GM18520 (cell line): ENCODE data around the gene MT1B.

Experiments used
- ATAC-seq: cut with Tn5 transposase; IDR thresholded peaks from one replicate; pipeline ENCODE4 v1.9.1; 2021; ENCODE audit not compliant: unreplicated experiment

MT1B gene

DNA sequence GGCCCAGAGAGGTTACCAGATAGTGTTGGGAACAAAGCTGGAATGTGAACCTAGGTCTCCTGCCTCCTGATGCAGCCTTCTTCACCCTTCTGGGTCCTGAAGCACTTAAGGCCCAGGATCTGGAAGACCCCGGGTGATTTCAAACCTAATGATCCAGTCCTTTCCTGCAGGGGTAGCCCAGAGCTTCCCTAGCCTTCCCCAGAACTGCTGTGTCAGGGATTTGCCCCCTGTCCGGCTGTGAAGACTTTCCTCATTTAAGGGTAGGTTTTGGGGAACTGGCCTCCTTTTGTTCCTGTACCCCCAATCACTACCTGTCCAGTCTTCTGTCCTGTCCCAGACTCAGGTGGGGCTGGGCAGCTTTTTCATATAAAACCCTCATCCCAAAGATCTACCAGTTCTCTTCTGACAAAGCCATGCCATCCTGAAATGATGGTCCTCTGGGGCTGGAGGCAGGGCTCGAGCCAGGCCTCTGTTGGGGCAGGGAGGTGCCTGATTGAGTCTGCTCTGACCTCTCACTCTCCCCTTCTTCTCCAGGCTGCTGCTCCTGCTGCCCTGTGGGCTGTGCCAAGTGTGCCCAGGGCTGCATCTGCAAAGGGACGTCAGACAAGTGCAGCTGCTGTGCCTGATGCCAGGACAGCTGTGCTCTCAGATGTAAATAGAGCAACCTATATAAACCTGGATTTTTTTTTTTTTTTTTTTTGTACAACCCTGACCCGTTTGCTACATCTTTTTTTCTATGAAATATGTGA, 31.9 kb downstream of the MT1B start:
- ATAC-seq: no peak

DNA sequence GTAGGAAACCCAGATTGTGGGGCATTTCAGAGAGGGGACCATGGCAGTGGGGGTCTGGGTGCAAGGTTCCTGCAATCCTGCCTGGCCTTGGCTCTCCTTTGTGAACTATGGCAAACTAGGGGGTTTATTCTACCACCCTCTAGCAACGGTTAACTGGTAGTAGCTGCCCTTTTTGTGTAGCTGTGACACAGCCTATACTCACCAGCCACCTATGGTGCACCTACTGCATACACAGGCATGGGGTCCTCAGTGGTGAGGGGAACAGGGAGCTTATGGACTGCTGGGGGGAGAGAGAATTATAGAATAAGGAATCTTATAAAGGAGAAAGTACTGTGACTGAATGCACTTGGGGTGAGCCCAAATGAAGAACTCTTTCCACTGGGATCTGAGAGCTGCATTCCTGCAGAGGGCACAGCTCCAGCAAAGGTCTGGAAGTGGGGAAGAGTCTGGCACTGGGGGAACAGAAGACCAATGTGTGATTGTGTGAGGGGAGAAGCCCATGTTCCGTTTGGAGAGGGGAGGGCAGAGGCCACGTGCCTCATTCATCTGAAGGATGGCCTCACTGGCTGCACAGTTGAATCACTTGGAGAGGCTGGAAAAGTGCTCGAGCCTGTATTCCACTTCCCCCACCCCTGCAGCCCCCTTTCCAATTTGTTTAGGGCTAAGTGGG, 32.7 kb downstream of the MT1B start:
- no peak for ATAC-seq

DNA sequence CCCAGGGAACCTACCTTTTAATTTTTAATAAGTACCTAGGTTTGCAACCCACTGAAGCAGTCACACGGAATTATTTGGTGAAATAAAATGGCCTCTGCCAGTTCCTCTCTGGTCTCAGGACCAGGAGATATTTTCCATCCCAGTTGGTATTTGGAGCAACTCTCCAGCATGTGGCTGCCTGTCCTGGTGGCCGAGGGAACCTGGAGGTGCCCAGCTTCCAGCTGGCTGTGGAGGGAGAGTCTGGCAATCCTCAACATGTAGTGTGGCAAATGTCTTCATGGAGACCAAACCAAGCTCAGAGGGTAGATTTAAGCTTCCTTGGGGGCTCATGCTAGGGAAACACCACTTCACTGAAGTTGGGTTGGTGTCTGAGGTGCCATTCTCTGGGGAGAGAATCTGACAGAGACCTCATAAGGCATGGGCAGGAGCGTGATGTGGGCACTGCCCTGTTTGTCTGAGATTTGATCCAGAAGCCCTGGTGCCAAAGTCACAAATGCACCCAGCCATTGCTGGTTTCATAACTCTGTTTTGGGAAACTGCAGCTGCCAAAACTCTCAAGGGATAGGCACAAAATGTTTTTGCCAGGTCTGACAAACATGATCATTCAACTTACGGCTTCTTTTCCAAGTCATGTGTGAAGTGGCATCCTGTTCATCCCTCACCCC, 33.4 kb downstream of the MT1B start:
- no peak for ATAC-seq

DNA sequence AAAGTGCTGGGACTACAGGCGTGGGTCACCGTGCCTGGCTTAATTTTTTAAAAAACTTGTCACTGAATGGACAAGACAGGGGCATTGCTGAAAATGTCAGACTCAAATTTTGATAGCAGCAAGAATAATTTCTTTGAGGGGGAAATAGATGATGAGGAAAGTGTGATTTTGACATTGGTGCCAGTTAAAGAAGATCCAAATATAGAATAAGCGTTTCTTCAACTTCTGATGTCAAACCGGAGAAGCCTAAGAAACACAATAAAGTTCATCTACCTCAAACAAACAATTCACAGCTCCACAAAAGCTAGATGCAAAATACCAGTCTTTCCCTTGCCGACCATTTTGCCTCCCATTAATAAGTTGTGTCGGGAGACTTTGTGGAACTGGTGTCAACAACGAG, 35.1 kb downstream of the MT1B start:
- no peak for ATAC-seq

DNA sequence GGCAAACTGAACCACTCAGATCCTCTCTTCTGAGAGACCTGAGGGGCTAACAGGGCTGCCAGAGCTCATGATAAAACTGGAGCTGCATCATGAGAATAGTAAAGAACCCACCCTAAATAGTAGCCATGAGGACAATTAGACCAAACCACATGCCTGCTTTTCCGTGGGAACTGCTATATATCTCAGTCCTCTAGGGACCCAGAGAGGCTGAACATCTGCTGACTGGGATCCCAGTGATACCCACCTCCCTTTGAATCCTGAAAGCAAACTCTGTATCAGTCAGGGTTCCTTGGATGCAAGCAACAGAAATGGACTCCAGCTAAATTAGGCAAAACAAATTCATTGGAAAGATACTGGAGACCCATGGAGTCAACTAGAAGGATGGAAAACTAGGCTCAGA, 37.1 kb downstream of the MT1B start:
- ATAC-seq: no peak

DNA sequence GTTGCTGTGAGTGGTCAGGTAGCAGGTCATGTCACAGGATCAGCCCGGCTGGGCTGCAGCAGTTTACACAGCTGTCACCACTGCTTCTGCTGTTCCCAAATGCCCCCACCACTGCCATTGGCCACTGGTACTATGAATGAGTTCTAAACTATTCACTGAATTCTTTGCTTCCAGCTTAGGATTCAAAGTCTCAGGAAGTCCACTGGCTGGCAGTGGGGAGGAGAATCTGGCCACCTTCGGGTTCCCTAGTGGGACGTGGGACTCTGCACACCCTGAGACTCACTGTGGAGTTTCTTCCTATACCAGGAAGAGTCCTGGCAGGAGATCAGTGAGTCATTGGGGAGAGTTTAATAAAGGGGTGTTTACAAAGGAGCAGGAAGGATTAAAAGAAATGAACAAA, 37.5 kb downstream of the MT1B start:
- no peak for ATAC-seq

DNA sequence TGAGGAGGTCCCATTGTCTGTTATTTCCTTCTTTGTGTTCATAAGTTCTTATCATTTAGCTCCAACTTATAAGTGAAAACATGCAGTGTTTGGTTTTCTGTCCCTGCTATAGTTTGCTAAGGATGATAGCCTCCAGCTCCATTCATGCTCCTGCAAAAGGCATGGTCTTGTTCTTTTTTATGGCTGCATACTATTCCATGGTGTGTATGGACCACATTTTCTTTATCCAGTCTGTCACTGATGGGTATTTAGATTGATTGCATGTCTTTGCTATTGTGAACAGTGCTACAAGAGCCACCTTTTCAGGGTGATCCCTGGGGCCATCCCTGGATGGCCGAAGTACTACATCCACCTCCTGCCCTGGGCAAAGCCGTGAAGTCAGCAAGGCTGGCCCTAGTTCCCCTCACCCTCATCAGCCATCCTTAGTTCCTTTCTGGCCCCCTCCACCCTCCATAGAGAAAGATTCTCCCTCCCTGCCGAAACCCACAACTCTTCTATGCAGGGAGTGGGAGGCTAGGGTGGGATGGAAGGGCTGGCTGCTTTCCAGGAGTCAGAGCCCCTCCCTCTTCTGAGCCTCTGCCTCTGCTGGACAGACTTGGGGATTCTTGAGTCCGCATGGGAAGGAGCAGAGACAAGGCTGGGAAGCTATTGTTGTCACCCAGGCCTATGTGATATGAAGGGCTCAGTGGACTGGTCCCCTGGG, 38.9 kb downstream of the MT1B start:
- ATAC-seq: no peak

DNA sequence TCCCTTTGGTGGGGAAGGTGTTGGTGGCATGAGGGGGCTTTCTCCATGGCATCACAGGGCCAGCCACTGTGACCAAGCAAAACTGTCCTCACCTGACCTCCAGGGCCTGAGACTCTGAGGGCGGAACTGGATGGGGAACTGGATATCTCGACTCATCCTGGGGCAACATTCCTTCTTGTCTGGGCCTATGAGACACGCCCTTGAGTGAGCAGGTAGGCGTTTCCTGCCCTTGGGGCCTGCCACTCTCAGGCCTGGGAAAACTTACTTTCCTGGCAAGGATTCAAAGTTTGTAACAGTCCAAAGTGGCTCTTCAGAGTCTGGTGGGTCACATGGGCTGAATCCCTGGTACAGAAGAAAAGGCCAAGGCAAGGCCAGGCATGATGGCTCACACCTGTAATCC, 40.2 kb downstream of the MT1B start:
- ATAC-seq: no peak

DNA sequence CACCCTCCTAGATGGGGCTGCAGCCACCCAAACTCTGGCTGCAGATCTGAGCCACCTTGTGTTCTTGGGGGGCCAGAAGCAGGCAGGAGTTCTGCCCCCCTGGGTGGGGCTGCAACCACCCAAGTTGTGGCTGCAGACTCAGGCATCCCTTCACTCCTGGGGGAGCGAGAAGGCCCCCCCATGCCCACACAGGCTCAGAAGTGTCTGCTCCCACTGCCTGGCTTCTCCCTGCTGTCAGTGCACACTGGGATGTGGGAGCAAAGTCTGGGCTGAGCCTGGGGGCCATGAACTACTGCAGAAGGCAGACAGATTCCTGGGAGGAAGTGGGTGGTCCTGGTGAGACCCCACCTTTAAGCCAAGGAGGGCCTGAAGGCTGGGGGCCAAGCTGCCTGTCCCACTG, 43.6 kb downstream of the MT1B start:
- ATAC-seq: no peak

DNA sequence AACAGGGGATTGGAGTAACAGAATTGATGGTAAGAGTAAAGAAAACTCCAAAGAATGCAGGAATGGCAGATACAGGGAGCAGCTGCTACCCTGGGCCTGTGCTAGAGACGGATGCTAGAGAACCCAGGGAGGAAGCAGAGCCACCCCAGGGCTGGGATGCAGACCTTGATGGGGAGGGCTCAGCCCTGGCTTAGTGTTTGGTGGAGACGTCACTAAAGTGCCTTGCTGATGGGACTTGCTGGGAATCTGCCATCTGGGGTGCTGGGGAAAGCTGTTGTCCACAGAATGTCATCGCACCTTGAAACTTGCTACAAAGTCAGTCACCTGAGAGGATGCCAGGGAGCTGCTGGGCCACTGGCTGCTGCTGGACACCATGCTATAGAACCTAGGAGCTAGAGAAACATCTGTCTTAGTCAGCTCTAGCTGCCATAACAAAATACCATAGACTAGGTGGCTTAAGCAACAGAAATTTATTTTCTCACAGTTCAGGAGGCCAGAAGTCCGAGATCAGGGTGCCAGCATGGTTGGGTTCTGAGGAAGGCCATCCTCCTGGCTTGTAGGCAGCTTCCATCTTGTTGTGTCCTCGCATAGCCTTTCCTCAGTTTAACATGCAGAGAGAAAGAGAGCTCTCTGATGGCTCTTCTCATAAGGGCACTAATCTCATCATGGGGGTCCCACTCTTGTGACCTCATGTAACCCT, 45.9 kb downstream of the MT1B start:
- no peak for ATAC-seq

DNA sequence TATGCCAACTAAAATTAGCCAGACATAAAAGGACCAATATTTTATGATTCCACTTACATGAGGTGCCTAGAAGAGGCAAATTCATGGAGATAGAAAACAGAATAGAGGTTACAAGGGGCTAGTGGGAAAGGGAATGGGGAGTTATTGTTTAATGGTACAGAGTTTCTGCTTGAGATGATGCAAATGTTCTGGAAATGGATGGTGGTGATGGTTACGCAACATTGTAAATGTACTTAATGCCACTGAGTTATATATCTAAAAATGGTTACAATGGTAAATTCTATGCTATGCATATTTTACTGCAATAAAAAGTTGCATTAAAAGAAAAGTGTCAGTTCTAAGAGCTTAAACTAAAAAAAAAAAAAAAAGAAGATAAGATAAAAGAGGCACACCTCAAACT, 48.5 kb downstream of the MT1B start:
- no peak for ATAC-seq

DNA sequence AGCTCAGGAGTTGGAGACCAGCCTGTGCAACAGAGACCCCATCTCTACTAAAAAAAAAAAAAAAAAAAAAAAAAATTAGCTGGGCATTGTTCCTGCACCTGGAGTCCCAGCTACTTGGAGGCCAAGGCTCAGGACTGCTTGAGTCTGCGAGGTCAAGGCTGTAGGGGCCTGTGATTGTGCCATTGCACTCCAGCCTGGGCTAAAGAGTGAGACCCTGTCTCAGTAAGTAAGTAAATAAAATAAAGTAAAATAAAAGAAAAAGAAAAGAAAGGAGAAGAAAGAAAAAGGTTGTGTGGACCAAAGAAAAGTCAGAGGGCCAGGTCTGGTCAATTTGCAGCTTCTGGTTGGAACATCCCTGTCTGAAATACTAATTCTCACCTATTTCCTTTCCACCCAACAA, 48.9 kb downstream of the MT1B start:
- ATAC-seq: no peak

DNA sequence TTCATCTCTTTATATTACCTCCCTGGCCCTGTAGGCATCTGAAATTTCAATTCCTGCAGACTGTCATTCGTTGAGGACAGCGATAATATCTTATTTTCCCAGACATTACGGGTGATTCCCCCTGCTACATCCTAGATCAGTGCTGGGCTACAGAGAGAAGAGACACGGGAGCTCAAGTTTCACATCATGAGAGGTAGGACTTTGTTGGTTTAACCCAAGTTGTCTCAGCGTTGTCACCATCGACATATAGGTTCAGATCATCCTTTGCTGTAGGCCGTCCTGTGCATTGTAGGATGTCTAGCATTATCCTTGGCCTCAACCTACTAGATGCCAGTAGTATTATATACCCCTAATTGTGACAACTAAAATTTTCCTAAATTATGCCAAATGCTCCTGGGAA, 49.8 kb downstream of the MT1B start:
- no peak for ATAC-seq
